Measurements from ENCODE around the gene FRMD8. TPM values are rescaled to one million over a fixed set of nuclear protein-coding genes. Genes with fewer than 3 reads are reported as not detected.

The FRMD8 gene
- total and polyA plus RNA-seq, 9 of the 15 experiments (the other 6 are each of a cell fraction or from before 2014, with no cell fraction given) = 4.5 to 54.5 (median 15.8) TPM

GRCh38 chr11:65399249-65399648 is 12.8 kb downstream of the FRMD8 start:
- no peak for TF ChIP-seq ZNF3 (CRISPR knock-in tag; IDR thresholded peaks at IDR 0.05)
- TF ChIP-seq ZNF24 (IDR thresholded peaks at IDR 0.05) = no peak
- TF ChIP-seq THRA (IDR thresholded peaks at IDR 0.05) = no peak
- no peak for TF ChIP-seq ZZZ3 (IDR thresholded peaks at IDR 0.05)
- TF ChIP-seq SMARCA4 (IDR thresholded peaks at IDR 0.05) = no peak
- TF ChIP-seq SMARCA5 (IDR thresholded peaks at IDR 0.05) = no peak
- TF ChIP-seq TRIM25 (IDR thresholded peaks at IDR 0.05; ENCODE audit: borderline replicate concordance) = no peak
- no peak for TF ChIP-seq NELFE (IDR thresholded peaks at IDR 0.05; ENCODE audit: insufficient read depth, insufficient read length)
- no peak for TF ChIP-seq FIP1L1 (IDR thresholded peaks at IDR 0.05; ENCODE audit: low read depth, low read length, poor library complexity, severe bottlenecking)
- no peak for TF ChIP-seq HEY1 (CRISPR knock-in tag; IDR thresholded peaks at IDR 0.05; ENCODE audit: borderline replicate concordance)
- no peak for TF ChIP-seq PHF20 (IDR thresholded peaks at IDR 0.05; ENCODE audit: partially characterized antibody)
- FAIRE-seq (no peak), ATAC-seq (no peak), DNase-seq (ENCODE audit: extremely low read depth in 1 of 4, low spot score in 3 of 4) (no peak)
- Histone ChIP-seq H4K20me1 (replicated peaks; ENCODE audit: control insufficient read depth, insufficient read depth, low read length) (peaks cover 4% of the 10 kb centered on the region; the same call in 1 of the 2 replicates), H3K9me3 (replicated peaks; ENCODE audit: control insufficient read depth, insufficient read depth, low read depth, low read length) (no peaks in the 10 kb centered on the region), H3K27ac (ENCODE audit: extremely low read depth, low read depth, low read length) (no peak overlapping the region), H3K79me2 (ENCODE audit: control insufficient read depth, insufficient read depth, low read length) (no peaks in the 10 kb centered on the region), H3K9ac (ENCODE audit: insufficient read depth in 1 of 2, low read depth in 2 of 2, low read length in 2 of 2) (peak overlapping the region in 1 of 2 experiments; percentile 77; a peak in 1 of 4 replicates), H3K4me2 (ENCODE audit: insufficient read depth, low read length) (no peak overlapping the region), H3K27me3 (ENCODE audit: control insufficient read depth in 2 of 2, insufficient read depth in 2 of 2, low read length in 2 of 2) (no peaks in the 10 kb centered on the region), H2AFZ (ENCODE audit: low read depth, low read length) (no peak overlapping the region), H3K36me3 (ENCODE audit: control insufficient read depth, insufficient read depth, low read length) (peaks cover 78% of the 10 kb centered on the region; the same call in 2 of the 3 replicates), H3K9me1 (ENCODE audit: control insufficient read depth, insufficient read depth, low read length) (no peaks in the 10 kb centered on the region), H3K4me3 (no peak overlapping the region), H3K4me1 (replicated peaks in 1 of 2; ENCODE audit: control insufficient read depth in 2 of 2, insufficient read depth in 2 of 2, low read length in 2 of 2) (peaks cover 9 to 52% of the 10 kb centered on the region in 2 experiments)
- in situ Hi-C loops (cut with MboI) = no loop called here
- BruUV-seq (replicated peaks) = no TSS peak
- 93% methylated on average over 13 of the region's 13 CpGs for WGBS (ENCODE audit: insufficient coverage, low coverage, missing lambda C conversion rate)
- intact Hi-C loops (cut with micrococcal nuclease) = no loop called here
- CTCF ChIA-PET (ENCODE audit: low intra/inter-chr PET ratio) = interaction anchor here (0.5 kb wide), 1 partner anchor 34 kb away, joined by 3 read pairs; no protein-coding TSS in a partner anchor
- POLR2A ChIA-PET = interaction anchor here (0.7 to 12.2 kb wide), 4 partner anchors 24 to 101 kb away, joined by 3 to 185 read pairs (median 12); partner anchors contain the start of genes MALAT1 and NEAT1

Measured in K562 (cell line).